HG03457 (cell line): ENCODE measurements around the gene STMP1.

Experiments used
- ATAC-seq: cut with Tn5 transposase; IDR thresholded peaks from one replicate; pipeline ENCODE4 v1.9.1; 2021; ENCODE audit warnings: moderate number of reproducible peaks; ENCODE audit not compliant: unreplicated experiment

Gene STMP1

DNA sequence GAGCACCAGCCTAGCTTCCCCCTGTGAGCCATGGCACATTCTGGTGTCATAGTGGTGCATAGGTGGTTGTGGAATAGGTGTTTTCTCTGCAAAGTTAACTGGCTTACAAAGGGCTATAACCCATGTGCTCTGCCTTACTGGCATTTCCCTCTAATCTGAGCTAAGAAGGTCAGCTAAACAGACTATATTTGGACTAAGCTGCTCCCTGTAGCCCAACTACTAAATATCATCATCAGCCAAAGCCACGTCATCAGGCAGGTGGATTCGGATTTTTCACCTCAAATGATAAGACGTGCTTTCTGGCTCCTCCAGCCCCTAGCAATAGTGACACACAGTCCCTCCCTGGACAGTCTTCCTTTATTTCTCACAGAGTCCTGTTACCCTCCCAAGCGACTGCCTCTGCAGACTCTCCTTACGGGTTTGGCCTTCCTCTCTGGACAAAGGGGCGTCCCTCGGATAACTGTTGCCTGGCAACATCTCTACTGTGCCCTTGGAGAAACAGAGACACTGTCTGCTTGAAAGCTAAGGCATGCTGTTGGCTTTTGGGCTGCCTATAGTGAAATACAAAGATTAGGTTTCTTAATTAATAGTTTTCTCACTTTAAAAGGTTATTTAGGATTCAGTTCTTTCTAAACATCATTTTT is 56.6 kb downstream of the STMP1 start:
- ATAC-seq: no peak

DNA sequence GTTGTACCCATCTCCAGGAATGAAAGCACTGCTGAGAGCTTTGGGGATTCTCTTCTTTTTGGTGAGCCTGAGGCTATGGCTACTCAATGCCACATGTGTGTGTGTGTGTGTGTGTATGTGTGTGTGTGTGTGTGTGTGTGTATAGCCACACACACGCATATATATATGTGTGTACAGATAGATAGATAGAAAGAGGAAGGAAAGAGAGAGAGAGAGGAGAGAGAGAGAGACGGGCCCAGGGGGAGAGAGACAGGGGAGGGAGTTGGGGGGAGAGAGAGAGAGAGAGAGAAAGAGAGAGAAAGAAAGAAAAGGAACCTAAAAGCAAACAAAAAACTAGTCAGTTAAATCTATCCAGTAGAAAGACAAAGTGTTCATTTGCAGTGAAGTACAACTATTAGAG is 57.4 kb downstream of the STMP1 start:
- no peak for ATAC-seq

DNA sequence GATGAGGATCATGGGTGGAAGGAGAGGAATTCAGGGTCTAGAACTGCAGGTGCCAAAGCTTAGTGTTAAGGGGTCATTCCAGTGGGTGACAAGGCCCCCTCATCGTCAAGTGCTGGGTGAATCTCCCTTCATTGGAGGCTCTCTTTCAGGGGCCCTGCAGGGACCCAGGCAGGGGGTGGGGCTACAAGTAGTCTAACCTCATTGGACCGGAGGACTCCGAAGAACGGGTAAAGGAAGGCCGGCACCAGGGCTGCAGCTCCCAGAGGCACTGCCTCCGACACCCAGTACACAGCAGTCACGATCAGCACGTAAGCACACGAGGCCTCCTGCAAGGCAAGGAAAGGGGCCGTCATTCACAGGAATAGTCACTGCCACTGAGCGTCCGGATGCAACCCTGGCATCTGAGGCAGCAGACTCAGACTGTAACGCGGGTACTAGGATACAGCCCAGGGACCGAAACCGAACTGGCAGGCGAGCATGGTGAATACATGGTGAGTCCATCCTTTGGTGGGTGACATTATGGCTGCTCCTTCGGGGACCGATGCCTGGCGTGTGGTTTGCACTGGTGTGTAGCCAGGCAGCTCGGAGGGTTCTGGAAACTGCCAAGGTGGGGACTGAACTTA is 59.0 kb downstream of the STMP1 start:
- no peak for ATAC-seq

DNA sequence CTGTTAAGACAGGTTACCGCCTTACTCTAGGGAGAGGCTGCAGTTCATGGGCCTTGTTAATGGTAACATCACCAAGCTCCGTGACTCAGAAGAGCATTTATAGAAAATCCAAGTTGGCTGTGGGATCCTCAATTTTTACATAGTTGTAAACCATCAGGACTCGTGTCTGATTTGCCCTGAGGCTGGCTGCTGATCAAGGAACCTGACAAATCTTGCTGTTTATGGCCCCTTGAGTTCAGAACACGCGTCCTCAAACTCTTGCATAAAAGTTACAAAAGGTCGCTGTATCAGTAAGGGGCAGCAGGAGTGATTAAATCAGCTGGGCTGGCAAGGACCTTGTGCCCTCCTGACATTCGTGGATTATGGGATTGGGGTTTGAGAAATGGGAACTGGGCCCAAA is 61.1 kb downstream of the STMP1 start:
- no peak for ATAC-seq
